GM21367 (cell line): ENCODE data around the gene MMP2.

Experiments used
- ATAC-seq: cut with Tn5 transposase; IDR thresholded peaks from one replicate; pipeline ENCODE4 v1.9.1; 2021; ENCODE audit not compliant: unreplicated experiment

Gene MMP2

DNA sequence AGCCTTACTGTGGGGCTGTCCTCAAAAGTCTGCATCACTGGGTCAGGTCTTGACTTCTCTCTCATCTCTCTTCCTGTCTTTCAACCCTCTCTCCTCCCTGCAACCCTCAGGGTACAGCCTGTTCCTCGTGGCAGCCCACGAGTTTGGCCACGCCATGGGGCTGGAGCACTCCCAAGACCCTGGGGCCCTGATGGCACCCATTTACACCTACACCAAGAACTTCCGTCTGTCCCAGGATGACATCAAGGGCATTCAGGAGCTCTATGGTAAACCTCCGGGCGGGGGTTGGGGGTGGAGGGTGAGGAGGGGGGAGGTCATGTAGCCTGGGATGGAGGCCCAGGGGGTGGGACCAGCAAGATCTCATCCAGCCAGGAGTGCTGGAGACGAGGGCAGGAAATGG lies 12.7 kb downstream of the MMP2 start:
- ATAC-seq: no peak

DNA sequence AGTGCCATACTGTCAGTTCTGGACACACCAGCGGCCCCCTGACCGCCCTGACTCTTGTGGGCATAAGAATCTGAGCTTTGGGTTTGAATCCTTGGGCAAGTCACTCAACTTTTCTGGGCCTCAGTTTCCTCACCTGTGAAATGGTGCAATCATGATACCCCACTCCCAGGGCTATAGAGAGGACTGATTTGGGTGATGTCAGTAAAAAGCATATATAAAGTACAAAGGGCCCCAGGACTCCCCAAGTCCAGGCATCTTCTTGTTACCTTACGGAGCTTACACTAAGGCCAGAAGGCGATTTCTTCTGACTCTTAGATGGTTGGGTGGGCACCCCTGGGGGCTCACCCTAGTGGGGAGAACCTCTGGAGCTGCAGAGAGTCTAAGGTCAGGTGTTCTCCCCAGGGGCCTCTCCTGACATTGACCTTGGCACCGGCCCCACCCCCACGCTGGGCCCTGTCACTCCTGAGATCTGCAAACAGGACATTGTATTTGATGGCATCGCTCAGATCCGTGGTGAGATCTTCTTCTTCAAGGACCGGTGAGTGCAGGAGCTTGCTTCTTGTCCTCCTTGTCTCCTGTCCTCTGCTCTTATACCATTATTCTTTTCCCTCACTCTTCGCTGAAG lies 13.9 kb downstream of the MMP2 start:
- ATAC-seq: no peak

DNA sequence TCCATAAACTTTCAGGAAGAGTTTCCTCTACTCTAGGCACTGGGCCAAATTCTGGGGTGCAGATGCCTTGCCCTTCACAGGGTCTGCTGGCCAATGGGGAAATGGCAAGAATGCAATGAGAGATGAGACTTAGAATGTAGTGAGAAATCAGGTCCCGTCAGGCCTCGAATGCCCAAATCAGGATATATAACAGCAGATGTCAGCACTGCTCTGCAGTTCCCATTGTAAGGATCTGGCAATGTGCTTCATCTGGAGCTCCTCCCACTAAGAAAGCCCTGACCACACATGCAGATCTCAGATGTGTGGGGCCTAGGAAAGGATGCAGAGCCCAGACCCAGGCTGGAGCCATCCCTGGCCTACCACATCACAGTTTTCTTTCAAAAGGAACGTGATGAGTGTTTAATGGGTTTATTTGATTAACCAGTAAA lies 16.0 kb downstream of the MMP2 start:
- ATAC-seq: no peak

DNA sequence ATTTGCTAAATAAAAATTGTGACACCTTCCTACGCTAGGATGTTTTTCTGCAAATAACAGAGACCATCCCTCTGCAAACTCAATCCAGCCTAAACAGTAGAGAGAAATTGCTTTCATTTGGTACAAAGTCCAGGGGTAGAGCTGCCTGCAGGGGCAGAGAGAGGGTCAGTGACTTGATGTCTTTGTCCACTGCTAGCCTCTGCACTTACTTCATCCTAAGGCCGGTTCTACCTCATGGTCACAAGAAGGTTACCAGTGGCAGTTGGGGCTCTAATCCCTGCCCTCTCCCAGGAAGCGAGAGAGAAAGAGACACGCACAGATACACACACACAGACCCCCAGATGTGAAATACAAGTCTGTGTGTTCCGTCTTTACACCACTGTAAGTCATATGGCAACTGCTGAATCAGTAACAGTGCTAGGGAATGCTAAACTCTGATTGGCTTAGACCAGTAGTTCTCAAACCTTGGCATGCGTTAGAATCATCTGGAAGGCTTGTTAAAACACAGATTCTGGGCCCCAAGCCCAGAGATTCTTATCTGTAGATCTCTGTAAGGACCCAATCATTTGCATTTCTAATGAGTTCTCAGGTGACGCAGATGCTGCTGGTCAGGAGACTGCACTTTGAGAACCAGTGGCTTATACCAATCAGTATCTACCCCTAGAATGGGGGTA lies 16.8 kb downstream of the MMP2 start:
- ATAC-seq: no peak

DNA sequence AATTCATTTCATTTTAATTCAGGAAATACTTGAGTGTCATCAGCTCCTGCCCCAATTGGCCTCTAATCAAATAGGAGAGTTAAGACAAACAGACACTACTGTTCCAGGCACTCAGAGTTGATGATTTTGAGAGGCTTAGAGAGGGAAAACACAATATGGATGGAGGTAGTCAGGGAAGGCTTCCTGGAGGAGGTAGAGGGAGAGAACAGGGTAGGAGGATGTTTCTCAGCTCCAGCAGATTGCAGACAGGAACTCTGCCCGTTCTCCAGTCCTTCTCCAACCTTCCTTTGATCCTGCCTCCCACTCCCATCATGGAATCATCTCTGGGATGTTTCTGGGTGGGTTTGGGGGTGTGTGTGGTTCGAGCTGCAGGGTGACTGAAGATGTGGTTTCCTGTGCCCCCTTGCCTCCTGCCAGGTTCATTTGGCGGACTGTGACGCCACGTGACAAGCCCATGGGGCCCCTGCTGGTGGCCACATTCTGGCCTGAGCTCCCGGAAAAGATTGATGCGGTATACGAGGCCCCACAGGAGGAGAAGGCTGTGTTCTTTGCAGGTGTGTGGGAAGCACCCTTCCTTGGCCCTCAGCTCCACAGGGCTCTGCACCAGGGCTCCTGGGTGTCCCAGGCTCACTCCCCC lies 17.6 kb downstream of the MMP2 start:
- no peak for ATAC-seq

DNA sequence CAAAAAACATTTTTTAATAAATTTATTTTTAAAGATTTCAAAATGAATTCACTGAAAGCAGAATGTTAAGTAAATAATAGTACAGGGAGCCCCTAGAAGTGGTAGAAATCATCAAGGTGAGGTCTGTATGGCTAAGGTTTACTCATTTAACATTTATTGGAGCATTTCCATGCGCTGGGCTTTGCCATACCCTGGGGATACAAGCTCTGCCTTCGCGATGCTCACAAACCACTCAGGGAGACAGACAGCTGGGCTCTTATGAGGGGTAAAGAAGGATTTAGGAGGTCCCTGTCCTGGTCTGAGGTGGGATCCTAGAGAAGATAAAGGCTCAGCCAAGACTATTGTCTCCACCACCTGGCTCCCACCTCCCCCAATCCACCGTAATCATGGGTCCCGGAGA lies 18.6 kb downstream of the MMP2 start:
- no peak for ATAC-seq

DNA sequence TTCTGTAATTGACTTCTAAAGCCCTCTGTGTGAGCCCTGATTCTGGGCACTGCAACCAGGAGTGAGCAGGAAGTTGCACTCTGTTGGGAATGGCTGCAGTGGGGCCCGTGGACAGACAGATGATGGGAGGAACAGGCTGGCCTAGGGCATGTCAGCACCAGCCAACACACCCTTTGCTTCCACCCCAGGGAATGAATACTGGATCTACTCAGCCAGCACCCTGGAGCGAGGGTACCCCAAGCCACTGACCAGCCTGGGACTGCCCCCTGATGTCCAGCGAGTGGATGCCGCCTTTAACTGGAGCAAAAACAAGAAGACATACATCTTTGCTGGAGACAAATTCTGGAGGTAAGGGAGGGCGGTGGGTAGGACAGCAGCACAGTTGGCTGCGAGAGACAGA lies 19.1 kb downstream of the MMP2 start:
- ATAC-seq: no peak

DNA sequence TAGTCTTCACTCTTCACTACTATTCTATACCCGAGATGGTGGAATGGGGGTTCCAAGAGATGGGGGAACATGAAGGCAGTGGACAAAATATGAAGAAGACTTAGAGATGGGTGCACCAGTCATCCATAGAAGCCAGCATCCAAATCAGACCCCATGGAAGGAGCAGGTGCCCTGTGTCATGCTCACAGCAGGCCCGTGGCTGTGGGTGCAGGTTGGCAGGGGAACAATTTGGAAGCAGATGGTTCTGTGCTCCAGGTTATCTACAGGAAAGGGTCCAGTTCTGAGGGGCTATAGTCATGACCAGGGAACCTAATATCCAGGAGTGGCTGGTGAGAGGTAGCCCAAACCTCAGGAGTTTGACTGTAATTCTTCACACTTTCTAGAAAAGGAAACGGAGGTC lies 20.3 kb downstream of the MMP2 start:
- ATAC-seq: no peak

DNA sequence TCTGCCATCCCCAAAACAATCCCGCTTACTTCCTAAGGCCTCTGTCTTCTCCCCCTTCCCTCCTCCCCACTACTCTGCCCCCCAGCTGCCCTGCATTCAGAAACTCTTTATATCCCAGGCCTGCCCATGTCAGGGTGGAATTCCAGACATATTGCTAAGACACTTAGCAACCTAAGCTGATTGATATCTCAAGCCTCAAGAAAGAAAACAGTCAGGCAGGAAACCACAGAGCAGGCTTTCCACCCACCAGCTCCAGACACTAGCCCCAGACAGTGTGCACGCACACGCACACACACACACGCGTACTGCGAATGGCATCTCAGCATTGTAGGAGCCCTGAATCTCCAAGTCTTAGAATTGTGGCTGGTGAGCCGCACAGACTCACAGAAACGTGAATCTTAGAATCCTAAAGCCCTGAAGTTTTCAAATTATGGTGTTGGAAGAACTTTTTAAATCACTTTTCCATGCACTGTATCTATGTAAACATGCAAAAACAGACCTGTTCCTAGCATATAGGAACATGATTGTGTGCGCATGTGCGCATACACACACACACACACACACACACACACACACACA lies 21.0 kb downstream of the MMP2 start:
- ATAC-seq: no peak

DNA sequence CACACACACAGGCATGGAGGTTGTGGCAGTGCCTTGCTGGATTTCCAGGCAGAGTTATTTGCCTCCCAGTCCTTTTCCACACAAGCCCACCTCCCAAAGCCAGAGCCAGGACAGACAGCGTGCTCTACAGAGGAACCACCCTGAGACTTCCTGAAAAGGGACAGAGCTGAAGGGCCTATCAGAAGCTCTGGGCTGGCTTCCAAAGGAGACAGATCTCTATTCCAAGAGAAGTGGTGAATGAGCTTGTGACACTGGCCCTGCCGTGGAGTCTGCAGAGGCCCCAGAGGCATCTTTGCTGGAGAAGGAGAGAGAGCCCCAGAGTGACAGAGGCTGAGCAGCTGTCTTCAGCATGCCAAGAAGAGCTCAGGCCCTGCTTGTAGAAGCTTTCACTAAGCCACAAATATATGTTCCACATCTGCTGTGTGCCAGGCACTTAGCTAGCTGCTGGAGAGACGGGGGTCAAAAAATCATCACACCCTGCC lies 21.6 kb downstream of the MMP2 start:
- no peak for ATAC-seq

DNA sequence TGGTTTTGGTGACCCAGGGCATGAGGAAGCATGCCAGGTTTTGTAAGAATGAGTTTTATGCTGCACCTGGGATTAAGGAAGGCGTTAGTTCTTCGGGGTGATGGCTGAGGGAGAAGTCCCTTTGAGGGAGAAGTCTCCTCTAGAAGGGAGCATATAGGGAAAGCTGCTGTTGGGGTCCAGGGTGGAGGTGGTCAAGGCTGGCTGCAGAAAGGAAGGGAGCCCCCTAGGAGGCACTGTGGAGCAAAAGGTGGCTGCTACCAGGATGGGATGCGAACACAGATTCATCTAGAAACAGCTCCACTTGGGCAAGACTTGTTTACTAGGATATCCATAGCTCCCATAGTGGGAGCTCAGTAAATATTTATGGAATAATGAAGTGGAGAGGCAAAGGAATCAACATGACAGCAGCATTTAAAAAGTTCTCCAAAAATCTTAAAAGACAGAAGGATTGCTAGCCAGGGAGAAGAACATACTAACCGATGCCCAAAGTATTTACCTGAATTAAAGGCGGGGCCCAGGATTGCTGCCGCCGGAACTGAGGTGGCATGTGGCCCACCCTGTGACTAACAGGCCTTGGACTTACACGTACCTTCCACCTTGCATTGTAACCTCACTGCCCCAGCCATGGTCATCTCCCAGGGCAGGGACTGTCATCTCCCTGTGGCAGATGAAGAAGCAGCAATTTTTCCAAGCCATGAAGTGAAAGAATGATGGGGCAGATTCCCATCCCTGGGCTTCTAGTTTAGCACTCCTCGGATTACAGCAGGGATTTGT lies 22.7 kb downstream of the MMP2 start:
- ATAC-seq: no peak

DNA sequence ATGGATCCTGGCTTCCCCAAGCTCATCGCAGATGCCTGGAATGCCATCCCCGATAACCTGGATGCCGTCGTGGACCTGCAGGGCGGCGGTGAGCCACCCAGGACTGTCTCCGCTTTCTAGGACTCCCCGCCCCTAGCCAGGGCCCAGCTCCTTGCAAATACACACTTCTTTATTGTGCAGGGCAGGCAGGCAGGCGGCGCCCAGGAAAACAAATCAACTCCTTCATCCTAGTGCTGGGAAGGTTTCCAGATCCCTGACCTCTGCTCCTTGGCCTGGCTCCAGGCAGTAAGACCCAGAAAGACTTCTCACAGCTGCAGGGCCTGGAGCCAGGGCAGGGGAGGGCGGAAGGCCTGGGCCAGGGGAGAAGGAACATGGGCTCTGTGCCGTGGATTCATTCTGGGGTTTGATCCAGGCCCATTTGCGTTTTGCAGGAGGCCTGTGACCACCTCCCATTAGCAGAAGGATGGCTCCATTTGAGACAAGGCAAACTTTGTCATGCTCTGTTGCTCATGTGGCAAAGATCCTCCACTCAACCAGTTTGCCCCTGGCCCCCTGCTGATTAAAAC lies 23.9 kb downstream of the MMP2 start:
- ATAC-seq: no peak

DNA sequence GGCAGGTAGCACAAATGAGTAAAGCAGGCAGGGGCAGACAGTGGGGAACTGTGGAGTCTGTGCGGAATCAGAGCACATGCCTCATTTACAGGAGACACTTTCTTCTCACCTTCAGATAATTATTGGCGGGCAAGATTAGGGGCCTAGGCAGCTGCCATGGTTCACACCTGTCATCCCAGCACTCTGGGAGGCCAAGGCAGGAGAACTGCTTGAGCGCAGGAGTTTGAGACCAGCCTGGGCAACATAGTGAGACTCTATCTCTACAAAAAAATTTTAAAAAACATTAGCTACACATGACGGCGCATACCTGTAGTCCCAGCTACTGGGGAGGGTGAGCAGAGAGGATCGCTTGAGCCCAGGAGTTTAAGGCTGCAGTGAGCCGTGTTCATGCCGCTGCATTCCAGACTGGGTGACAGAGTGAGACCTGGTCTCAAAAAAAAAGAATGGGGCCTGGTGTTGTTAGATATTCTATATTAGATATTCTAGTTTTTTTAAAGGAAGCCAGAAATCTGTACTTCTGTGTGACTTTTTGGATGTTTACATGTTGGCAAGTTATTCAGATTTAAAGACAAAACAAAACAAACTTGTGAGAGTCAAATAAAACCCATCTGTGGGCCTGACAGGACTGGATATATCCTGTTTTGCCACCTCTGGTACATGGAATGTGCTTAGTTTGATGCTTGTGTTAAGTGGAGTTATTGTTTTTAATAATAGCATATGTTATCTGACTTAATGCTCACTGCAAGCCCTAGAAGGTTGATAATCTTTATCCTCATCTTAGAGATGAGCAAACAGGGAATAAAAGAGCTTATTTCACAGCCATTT lies 24.9 kb downstream of the MMP2 start:
- ATAC-seq: no peak

DNA sequence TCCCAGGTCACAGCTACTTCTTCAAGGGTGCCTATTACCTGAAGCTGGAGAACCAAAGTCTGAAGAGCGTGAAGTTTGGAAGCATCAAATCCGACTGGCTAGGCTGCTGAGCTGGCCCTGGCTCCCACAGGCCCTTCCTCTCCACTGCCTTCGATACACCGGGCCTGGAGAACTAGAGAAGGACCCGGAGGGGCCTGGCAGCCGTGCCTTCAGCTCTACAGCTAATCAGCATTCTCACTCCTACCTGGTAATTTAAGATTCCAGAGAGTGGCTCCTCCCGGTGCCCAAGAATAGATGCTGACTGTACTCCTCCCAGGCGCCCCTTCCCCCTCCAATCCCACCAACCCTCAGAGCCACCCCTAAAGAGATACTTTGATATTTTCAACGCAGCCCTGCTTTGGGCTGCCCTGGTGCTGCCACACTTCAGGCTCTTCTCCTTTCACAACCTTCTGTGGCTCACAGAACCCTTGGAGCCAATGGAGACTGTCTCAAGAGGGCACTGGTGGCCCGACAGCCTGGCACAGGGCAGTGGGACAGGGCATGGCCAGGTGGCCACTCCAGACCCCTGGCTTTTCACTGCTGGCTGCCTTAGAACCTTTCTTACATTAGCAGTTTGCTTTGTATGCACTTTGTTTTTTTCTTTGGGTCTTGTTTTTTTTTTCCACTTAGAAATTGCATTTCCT lies 26.5 kb downstream of the MMP2 start:
- ATAC-seq: no peak

DNA sequence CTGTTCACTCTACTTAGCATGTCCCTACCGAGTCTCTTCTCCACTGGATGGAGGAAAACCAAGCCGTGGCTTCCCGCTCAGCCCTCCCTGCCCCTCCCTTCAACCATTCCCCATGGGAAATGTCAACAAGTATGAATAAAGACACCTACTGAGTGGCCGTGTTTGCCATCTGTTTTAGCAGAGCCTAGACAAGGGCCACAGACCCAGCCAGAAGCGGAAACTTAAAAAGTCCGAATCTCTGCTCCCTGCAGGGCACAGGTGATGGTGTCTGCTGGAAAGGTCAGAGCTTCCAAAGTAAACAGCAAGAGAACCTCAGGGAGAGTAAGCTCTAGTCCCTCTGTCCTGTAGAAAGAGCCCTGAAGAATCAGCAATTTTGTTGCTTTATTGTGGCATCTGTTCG lies 27.1 kb downstream of the MMP2 start:
- no peak for ATAC-seq

DNA sequence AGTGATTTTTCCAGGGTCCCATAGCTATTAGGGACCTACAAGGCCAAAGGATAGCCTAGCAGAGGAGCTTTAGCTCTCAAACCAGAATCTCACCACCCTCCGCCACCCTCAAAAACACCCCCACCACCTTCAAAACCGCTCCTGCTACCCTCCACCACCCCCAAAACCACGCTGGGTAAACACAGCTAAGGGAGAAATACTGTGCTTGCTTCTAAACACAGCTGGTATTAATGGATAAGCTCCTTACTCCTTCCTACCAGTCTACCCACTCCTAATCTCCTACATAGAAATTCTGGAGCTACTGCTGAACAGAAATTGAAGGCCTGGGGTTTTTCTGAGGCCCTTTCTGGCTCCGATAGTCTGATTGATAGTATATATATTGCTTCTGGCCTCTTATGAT lies 27.7 kb downstream of the MMP2 start:
- ATAC-seq: no peak

DNA sequence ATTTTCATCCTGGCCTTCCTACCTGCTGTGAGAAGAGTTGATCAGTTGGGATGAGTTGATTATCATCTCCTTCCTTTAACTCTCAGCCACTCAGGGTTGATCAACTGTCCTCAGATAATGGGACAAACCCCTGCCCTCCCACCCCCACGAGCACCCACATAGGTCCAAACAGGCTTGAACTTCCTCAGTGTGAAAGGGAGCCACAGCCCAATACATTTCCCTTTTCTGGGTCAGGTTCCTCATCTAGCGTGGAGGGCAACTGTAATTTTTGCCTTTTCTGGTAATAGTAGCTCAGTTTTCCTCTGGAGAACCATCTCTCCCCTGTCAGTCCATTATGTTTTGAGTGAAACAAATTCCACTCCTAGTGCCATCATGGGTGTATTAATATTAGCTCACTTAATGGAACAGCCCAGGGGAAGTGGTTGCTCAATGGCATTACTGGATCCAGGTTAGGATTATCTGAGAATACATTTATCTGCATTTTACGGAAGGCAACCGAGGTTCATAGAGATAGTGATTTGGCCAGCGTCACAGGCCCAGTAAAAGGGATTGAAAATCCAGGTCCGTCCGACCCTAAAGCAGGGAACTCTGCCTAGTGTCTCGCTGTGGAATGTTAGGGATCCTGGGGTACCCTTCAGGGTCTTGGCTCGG lies 29.4 kb downstream of the MMP2 start:
- ATAC-seq: no peak

DNA sequence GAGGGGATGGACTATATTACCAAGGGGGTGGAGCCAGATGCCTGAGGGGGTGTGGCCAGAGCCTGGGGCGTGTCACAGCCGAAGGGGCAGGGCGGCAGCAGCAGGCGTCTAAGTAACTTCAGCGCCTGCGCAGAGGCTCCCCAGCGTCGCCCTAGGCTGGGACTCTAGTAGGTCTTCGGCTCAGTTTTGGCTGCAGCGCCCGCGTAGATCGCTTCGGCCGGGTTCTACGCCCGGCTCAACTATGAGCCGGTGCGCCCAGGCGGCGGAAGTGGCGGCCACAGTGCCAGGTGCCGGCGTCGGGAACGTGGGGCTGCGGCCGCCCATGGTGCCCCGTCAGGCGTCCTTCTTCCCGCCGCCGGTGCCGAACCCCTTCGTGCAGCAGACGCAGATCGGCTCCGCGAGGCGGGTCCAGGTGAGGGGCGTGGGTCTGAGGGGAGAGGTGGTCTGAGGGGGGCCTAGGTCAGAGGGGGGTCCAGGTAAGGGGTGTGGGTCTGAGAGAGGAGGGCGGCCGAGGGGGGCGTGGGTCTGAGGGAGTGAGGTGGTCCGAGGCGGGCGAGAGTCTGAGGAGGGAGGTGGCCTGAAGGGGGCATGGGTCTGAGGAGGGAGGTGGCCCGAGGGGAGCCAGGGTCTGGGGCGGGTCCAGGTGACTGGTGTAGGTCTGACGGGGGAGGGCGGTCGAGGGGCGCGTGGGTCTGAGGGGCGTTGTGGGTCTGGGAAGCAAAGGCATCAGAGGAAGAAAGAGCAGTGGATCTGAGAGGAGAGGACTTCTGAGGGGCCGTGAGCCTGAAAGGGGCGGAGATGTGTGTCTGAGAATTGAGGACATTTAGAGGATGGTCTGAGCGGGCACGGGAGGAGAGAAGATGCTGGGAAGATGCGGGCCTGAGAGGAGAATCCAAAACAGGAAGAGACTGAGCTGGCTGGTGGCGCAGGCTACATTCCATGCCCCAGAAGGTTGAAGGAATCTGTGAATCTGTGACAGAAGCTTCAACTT lies 30.2 kb downstream of the MMP2 start, which contains the start of gene LPCAT2:
Gene LPCAT2, plus strand, starts transcription at position 132 of the 991 bp plus-strand sequence. Its CDS starts 110 bp downstream, at position 242.
- peak; percentile 47 for ATAC-seq
